PC-3 (cell line): ENCODE measurements around the gene PPP6R2. TPM values are rescaled to one million over a fixed set of nuclear protein-coding genes. Genes with fewer than 3 reads are reported as not detected.

Experiments
- total RNA-seq: library from RNA; depleted of rRNA; stranded (reverse); fragments of >200 nt; gene quantifications from 2 replicates; pipeline ENCODE4 v1.2.3, GENCODE V29; 2014; rRNA removed

PPP6R2 gene
- total RNA-seq, 1 experiment from 2014 or later = 46.2 TPM

Other genes starting within 250 kb of the PPP6R2 start
- 9.4 and 11.9 TPM in 2 replicates for gene PANX2, start 172.6 kb upstream of the PPP6R2 start, total RNA-seq
- gene TRABD, start 157.4 kb upstream of the PPP6R2 start, total RNA-seq = 53.4 and 59.8 TPM in 2 replicates
- gene SELENOO, start 142.3 kb upstream of the PPP6R2 start, total RNA-seq = 32.8 and 37.4 TPM in 2 replicates
- gene TUBGCP6, start 98.3 kb upstream of the PPP6R2 start, total RNA-seq = 32.1 and 39.5 TPM in 2 replicates
- 25.8 and 34.5 TPM in 2 replicates for gene HDAC10, start 92.1 kb upstream of the PPP6R2 start, total RNA-seq
- gene MAPK12, start 81.6 kb upstream of the PPP6R2 start, total RNA-seq = 22.4 and 22.5 TPM in 2 replicates
- gene MAPK11, start 72.9 kb upstream of the PPP6R2 start, total RNA-seq = 7.0 and 7.6 TPM in 2 replicates
- 68.2 and 82.9 TPM in 2 replicates for gene PLXNB2, start 35.7 kb upstream of the PPP6R2 start, total RNA-seq
- gene DENND6B, start 16.3 kb upstream of the PPP6R2 start, total RNA-seq = 1.1 and 1.7 TPM in 2 replicates
- 48.5 and 67.1 TPM in 2 replicates for gene SBF1, start 131.7 kb downstream of the PPP6R2 start, total RNA-seq
- 0.98 and 1.8 TPM in 2 replicates for gene ADM2, start 138.2 kb downstream of the PPP6R2 start, total RNA-seq
- gene MIOX, start 143.5 kb downstream of the PPP6R2 start, total RNA-seq = not detected in 2 replicates
- 42.4 and 52.2 TPM in 2 replicates for gene LMF2, start 164.4 kb downstream of the PPP6R2 start, total RNA-seq
- 75.4 and 92.1 TPM in 2 replicates for gene NCAPH2, start 164.9 kb downstream of the PPP6R2 start, total RNA-seq
- 5.7 and 5.8 TPM in 2 replicates for gene SCO2, start 182.3 kb downstream of the PPP6R2 start, total RNA-seq
- 12.3 and 21.8 TPM in 2 replicates for gene TYMP, start 186.7 kb downstream of the PPP6R2 start, total RNA-seq
- 0.35 TPM in 1 of 2 replicates, not detected in the other for gene KLHDC7B, start 202.6 kb downstream of the PPP6R2 start, total RNA-seq
- gene SYCE3, start 219.6 kb downstream of the PPP6R2 start, total RNA-seq = 1.3 TPM in 1 of 2 replicates, not detected in the other
- gene CPT1B, start 235.1 kb downstream of the PPP6R2 start, total RNA-seq = 13.1 and 17.5 TPM in 2 replicates
- 27.0 and 31.5 TPM in 2 replicates for gene CHKB, start 239.5 kb downstream of the PPP6R2 start, total RNA-seq